HepG2 (cell line): Measurements from ENCODE around the gene KCND2. TPM values are rescaled to one million over a fixed set of nuclear protein-coding genes. Genes with fewer than 3 reads are reported as not detected.

ENCODE experiments used
- ATAC-seq: fragments of 200-7000 bp; cut with Tn5 transposase; 3 replicates; pipeline ENCODE4 v1.9.1; 2020; ENCODE audit warnings: mild to moderate bottlenecking, moderate library complexity
- BruUV-seq: library from RNA; stranded (reverse); fragments of 400-500 nt; replicated peaks from 2 replicates; lab custom pipeline; 2021; lab: Mats Ljungman, UMichigan
- CTCF ChIA-PET: fragments of 300-600 bp; formaldehyde crosslinking; extraction: SDS; loops from one replicate; lab custom pipeline; 2021; ENCODE audit warnings: low total read pairs, inconsistent platforms, low intra/inter-chr PET ratio; lab: Yijun Ruan, JAX
- POLR2A ChIA-PET: fragments of 350-600 bp; sonication (Branson Sonifier 250); formaldehyde crosslinking; loops from one replicate; lab custom pipeline; 2020; ENCODE audit warnings: antibody characterized with exemption, inconsistent platforms; lab: Yijun Ruan, JAX
- DNase-seq: peaks from one replicate; pipeline ENCODE4 v3.0.0-alpha.2; 2015; ENCODE audit warnings: low spot score
- FAIRE-seq: peaks from 3 replicates; lab custom pipeline; 2011; peaks lifted over from hg19 to GRCh38; lab: Jason Lieb, UNC
- H2AFZ ChIP-seq: one replicate; pipeline ENCODE4 v1.6.1; 2011; ENCODE audit warnings: low read length, inconsistent platforms
- H3K27ac ChIP-seq: fragments of 300-600 bp; 3 replicates; pipeline ENCODE4 v1.8.0; 2011; ENCODE audit warnings: mixed run types, mild to moderate bottlenecking, mixed read lengths, low read length, inconsistent platforms; ENCODE audit not compliant: insufficient read depth; ENCODE audit errors: extremely low read length
- H3K27me3 ChIP-seq, 2 experiments: fragments of 200-600 bp in 1 of 2; 2 replicates in 1 of 2; 3 replicates in 1 of 2; pipeline versions ENCODE4 v1.6.0 to v1.8.0; 2011; ENCODE audit warnings: low read length in 2 of 2, mild to moderate bottlenecking in 2 of 2, moderate library complexity in 2 of 2, inconsistent platforms in 1 of 2; ENCODE audit not compliant: insufficient read depth in 2 of 2, control insufficient read depth in 1 of 2
- H3K36me3 ChIP-seq, 2 experiments: fragments of 200-600 bp in 1 of 2; replicated peaks in 1 of 2; 2 replicates in 1 of 2; 3 replicates in 1 of 2; pipeline versions ENCODE4 v1.5.1 to v1.8.0; 2011; ENCODE audit warnings: low read length in 2 of 2, inconsistent platforms in 1 of 2; ENCODE audit not compliant: insufficient read depth in 2 of 2, control insufficient read depth in 1 of 2
- H3K4me1 ChIP-seq: 2 replicates; pipeline ENCODE4 v1.5.1; 2012; ENCODE audit warnings: low read length, inconsistent platforms; ENCODE audit not compliant: insufficient read depth
- H3K4me2 ChIP-seq: 2 replicates; pipeline ENCODE4 v1.6.0; 2011; ENCODE audit warnings: low read depth, low read length, inconsistent platforms
- H3K4me3 ChIP-seq, 3 experiments: fragments of 200-600 bp in 1 of 3; sonication (generic), shearing (Covaris generic) in 1 of 3; replicated peaks in 1 of 3; 2 replicates each; pipeline ENCODE4 v1.5.1; 2011 to 2016; ENCODE audit warnings: low read length in 3 of 3, inconsistent platforms in 2 of 3, low read depth in 2 of 3, mild to moderate bottlenecking in 2 of 3, control low read depth in 1 of 3, mixed read lengths in 1 of 3; ENCODE audit not compliant: insufficient read depth in 1 of 3
- H3K79me2 ChIP-seq: one replicate; pipeline ENCODE4 v1.6.1; 2011; ENCODE audit warnings: low read length, inconsistent platforms; ENCODE audit not compliant: insufficient read depth
- H3K9ac ChIP-seq: 2 replicates; pipeline ENCODE4 v1.6.0; 2011; ENCODE audit warnings: mild to moderate bottlenecking, low read depth, low read length, inconsistent platforms; ENCODE audit not compliant: insufficient read depth
- H3K9me3 ChIP-seq: 2 replicates; pipeline ENCODE4 v1.5.1; 2012; ENCODE audit warnings: mild to moderate bottlenecking, low read length
- H4K20me1 ChIP-seq: 2 replicates; pipeline ENCODE4 v1.6.0; 2011; ENCODE audit warnings: inconsistent platforms, mild to moderate bottlenecking, low read length, moderate library complexity; ENCODE audit not compliant: insufficient read depth
- AHR ChIP-seq: IDR thresholded peaks from 2 replicates; pipeline ENCODE4 v1.6.1; 2018; ENCODE audit warnings: missing genetic modification reagents, missing compliant biosample characterization
- PTBP1 ChIP-seq: fragments of 200-400 bp; formaldehyde crosslinking; IDR thresholded peaks from 2 replicates; pipeline ENCODE4 v1.6.1; 2018; ENCODE audit warnings: low read length, low read depth; ENCODE audit not compliant: poor library complexity, severe bottlenecking
- SMAD1 ChIP-seq: sonication (generic); formaldehyde crosslinking; IDR thresholded peaks from 2 replicates; pipeline ENCODE4 v1.4.0; 2020; ENCODE audit warnings: missing genetic modification reagents, low read depth, mild to moderate bottlenecking, borderline replicate concordance
- SRF ChIP-seq: IDR thresholded peaks from 2 replicates; pipeline ENCODE4 v1.6.1; 2011; ENCODE audit warnings: mild to moderate bottlenecking, low read depth, low read length, moderate library complexity
- ZBTB1 ChIP-seq: sonication (generic); formaldehyde crosslinking; IDR thresholded peaks from 2 replicates; pipeline ENCODE4 v1.4.0; 2020; ENCODE audit warnings: missing genetic modification reagents, borderline replicate concordance
- ZSCAN22 ChIP-seq: sonication (generic); formaldehyde crosslinking; IDR thresholded peaks from 2 replicates; pipeline ENCODE4 v1.4.0; 2020; ENCODE audit warnings: mild to moderate bottlenecking, missing genetic modification reagents
- WGBS: methylation state at CpG from one replicate; pipeline ENCODE4 v1.1.6; 2017; ENCODE audit warnings: low lambda C conversion rate; 5-methylcytosine and 5-hydroxymethylcytosine counted together
- in situ Hi-C: cut with HindIII; loops from 2 replicates; pipeline ENCODE4 v1.10.0; 2017; ENCODE audit warnings: low pct_unique_long_range_greater_than_20kb; ENCODE audit not compliant: extremely low pct_ligation_motif_present
- intact Hi-C: fragments of 100-400 bp; cut with micrococcal nuclease; formaldehyde crosslinking; loops from one replicate; pipeline ENCODE4 v1.10.0; 2022; ENCODE audit not compliant: unreplicated experiment
- polyA plus RNA-seq, 8 experiments: library from polyadenylated mRNA; depleted of rRNA in 3 of 8; stranded (reverse) in 7 of 8; unstranded in 1 of 8; fragments of >200 nt; fragmentation: Illumina TruSeq in 4 of 8; extraction: Trizol in 4 of 8; gene quantifications; 2 replicates each; pipeline versions ENCODE4 v1.2.1 to v1.2.3, GENCODE V29; 2011 to 2016; ENCODE audit warnings: low read depth in 4 of 8, missing spikeins in 1 of 8, mixed read lengths in 1 of 8; ENCODE audit not compliant: insufficient read depth in 1 of 8
- total RNA-seq, 5 experiments: library from RNA; depleted of rRNA; stranded (reverse); fragments of >200 nt; fragmentation: Illumina TruSeq; extraction: Trizol; gene quantifications; 2 replicates each; pipeline ENCODE4 v1.2.3, GENCODE V29; 2016; ENCODE audit warnings: low read depth in 1 of 5
- TF ChIP-seq, protein P1 (sequence below): sonication (generic); formaldehyde crosslinking; IDR thresholded peaks from 2 replicates; pipeline ENCODE4 v1.8.0; 2022; ENCODE audit warnings: low read depth, missing genetic modification reagents
- TF ChIP-seq, protein P2 (sequence below): sonication (generic); formaldehyde crosslinking; conservative IDR thresholded peaks from 2 replicates; pipeline ENCODE4 v1.8.0; 2022; ENCODE audit warnings: mild to moderate bottlenecking, moderate library complexity, missing genetic modification reagents

KCND2 gene
- total and polyA plus RNA-seq, 2 of the 13 experiments (the other 11 are each of a cell fraction or from before 2014, with no cell fraction given) = not detected

DNA sequence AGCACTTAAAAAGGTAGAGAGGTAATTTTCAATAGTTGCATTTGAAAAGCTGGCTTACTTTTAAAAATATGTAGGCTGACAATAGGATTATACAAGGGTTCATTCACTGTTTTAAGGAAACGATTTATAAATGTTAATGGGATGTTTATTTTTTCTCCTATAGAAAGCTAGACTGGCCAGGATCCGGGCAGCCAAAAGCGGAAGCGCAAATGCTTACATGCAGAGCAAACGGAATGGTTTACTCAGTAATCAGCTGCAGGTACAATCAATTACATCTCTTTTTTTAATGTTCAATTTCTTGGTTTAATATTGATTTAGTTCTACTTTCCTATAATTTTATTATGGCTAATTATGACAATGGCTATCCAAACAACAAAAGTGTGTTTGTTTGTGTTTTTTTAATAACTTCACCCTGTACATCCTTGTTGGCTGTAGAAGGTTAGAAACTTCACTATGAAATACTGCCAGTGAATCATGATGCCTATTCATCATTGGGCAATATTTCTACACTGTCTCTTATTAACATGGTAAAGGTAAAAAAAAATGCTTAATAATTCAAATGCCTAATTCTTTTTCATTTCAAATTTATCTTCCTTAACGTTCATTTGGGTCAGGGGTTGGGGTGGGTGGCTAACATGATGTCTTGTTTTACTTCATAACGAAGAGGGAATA, 468.5 kb downstream of the KCND2 start (continued):
- TF ChIP-seq, protein P1, sequence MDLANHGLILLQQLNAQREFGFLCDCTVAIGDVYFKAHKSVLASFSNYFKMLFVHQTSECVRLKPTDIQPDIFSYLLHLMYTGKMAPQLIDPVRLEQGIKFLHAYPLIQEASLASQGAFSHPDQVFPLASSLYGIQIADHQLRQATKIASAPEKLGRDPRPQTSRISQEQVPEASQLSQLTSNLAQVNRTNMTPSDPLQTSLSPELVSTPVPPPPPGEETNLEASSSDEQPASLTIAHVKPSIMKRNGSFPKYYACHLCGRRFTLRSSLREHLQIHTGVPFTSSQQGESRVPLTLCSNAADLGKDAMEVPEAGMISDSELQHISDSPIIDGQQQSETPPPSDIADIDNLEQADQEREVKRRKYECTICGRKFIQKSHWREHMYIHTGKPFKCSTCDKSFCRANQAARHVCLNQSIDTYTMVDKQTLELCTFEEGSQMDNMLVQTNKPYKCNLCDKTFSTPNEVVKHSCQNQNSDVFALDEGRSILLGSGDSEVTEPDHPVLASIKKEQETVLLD (CRISPR knock-in tag) = no peak

DNA sequence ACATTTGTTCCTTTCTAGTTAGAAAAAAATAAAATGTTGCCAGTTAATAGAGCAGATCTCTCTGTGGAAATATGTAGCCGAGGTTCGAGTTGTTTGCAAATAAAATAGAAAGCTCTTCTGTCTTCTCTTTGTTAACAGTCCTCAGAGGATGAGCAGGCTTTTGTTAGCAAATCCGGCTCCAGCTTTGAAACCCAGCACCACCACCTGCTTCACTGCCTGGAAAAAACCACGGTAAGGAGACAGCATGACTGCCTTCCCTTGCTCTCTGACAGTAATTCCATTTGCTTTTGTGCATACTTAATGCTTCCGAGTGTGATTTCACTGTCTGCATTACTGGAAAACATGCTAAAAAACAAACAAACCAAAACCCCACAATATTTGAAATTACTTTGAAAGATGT, 469.4 kb downstream of the KCND2 start:
- H3K79me2 ChIP-seq = no peaks in the 10 kb centered on the region
- TF ChIP-seq SRF (no peak), ZSCAN22 (CRISPR knock-in tag) (no peak), ZBTB1 (CRISPR knock-in tag) (no peak), PTBP1 (no peak), AHR (CRISPR knock-in tag) (no peak), SMAD1 (CRISPR knock-in tag) (no peak)
- TF ChIP-seq, protein P2, sequence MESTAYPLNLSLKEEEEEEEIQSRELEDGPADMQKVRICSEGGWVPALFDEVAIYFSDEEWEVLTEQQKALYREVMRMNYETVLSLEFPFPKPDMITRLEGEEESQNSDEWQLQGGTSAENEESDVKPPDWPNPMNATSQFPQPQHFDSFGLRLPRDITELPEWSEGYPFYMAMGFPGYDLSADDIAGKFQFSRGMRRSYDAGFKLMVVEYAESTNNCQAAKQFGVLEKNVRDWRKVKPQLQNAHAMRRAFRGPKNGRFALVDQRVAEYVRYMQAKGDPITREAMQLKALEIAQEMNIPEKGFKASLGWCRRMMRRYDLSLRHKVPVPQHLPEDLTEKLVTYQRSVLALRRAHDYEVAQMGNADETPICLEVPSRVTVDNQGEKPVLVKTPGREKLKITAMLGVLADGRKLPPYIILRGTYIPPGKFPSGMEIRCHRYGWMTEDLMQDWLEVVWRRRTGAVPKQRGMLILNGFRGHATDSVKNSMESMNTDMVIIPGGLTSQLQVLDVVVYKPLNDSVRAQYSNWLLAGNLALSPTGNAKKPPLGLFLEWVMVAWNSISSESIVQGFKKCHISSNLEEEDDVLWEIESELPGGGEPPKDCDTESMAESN (CRISPR knock-in tag) = no peak
- no peak for DNase-seq
- WGBS = 4% methylated on average over 5 of the region's 5 CpGs
- H3K4me2 ChIP-seq = no peak overlapping the region
- no peak overlapping the region for H3K9ac ChIP-seq
- H3K27me3 ChIP-seq = no peaks in the 10 kb centered on the region
- no peaks in the 10 kb centered on the region for H3K9me3 ChIP-seq
- no peak overlapping the region for H2AFZ ChIP-seq
- CTCF ChIA-PET = no interaction called here
- no TSS peak for BruUV-seq
- no peak for ATAC-seq
- in situ Hi-C loops (no loop called here), intact Hi-C loops (no loop called here)
- POLR2A ChIA-PET = no interaction called here
- H4K20me1 ChIP-seq = no peaks in the 10 kb centered on the region
- H3K36me3 ChIP-seq = no peaks in the 10 kb centered on the region
- no peaks in the 10 kb centered on the region for H3K4me1 ChIP-seq
- no peak for FAIRE-seq
- no peak overlapping the region for H3K4me3 ChIP-seq
- no peak overlapping the region for H3K27ac ChIP-seq
